Prostate gland (tissue), 2 donors: ENCODE measurements around the gene AP1M1.

Source experiments
- POLR2A ChIP-seq: fragments of 450-650 bp; IDR thresholded peaks from one replicate; pipeline ENCODE4 v1.6.1; 2016; ENCODE audit warnings: antibody characterized with exemption, mild to moderate bottlenecking
- TF ChIP-seq, protein P1 (sequence below), 4 experiments: fragments of 200-600 bp in 2 of 4; fragments of 450-650 bp in 2 of 4; sonication (generic) in 2 of 4; IDR thresholded peaks; 1 replicate in 3 of 4; 2 replicates in 1 of 4; pipeline ENCODE4 v1.5.1; 2016 to 2019; ENCODE audit warnings: antibody characterized with exemption in 4 of 4, mild to moderate bottlenecking in 2 of 4, moderate library complexity in 2 of 4

DNA sequence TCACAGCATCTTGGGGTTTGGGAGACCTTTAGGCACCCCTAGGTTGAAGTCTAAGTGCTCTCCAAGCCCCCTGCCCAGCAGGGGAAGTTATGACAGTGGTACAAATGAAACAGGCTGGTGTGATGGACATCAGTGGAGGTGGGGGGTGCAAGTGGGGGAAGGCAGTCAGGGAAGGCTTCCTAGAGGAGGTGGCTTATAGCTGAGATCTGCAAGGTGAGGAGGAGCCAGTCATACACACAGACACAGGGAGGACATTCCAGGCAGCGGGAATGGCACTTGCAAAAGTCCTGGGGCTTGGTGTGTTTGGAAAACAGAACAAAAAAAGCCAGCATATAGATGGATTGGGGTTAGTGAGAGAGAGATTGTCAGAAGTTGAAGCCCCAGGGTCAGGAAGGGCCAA, 42.6 kb upstream of the AP1M1 start:
- TF ChIP-seq, protein P1, sequence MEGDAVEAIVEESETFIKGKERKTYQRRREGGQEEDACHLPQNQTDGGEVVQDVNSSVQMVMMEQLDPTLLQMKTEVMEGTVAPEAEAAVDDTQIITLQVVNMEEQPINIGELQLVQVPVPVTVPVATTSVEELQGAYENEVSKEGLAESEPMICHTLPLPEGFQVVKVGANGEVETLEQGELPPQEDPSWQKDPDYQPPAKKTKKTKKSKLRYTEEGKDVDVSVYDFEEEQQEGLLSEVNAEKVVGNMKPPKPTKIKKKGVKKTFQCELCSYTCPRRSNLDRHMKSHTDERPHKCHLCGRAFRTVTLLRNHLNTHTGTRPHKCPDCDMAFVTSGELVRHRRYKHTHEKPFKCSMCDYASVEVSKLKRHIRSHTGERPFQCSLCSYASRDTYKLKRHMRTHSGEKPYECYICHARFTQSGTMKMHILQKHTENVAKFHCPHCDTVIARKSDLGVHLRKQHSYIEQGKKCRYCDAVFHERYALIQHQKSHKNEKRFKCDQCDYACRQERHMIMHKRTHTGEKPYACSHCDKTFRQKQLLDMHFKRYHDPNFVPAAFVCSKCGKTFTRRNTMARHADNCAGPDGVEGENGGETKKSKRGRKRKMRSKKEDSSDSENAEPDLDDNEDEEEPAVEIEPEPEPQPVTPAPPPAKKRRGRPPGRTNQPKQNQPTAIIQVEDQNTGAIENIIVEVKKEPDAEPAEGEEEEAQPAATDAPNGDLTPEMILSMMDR (IDR thresholded peaks at IDR 0.05), result no peak
- no peak for TF ChIP-seq POLR2A
